ENCODE results near the gene JAKMIP1.

Gene JAKMIP1

GRCh38 chr4:6199422-6199921 is 877 bp downstream of the JAKMIP1 start:
- DNase-seq, result no peak

- no peak for DNase-seq
Measured at GRCh38 chr4:6198768-6199421, 1.5 kb downstream of the JAKMIP1 start.

GRCh38 chr4:6198278-6198677 is 2.1 kb downstream of the JAKMIP1 start:
- no peak for DNase-seq

GRCh38 chr4:6197433-6198174 is 2.7 kb downstream of the JAKMIP1 start:
- no peak for DNase-seq

- no peak for DNase-seq
Measured at GRCh38 chr4:6196871-6197270, 3.5 kb downstream of the JAKMIP1 start.

- DNase-seq, result no peak
Measured at GRCh38 chr4:6196324-6196723, 4.0 kb downstream of the JAKMIP1 start.

- DNase-seq, result no peak
Measured at GRCh38 chr4:6195602-6196319, 4.6 kb downstream of the JAKMIP1 start.

- no peak for DNase-seq
Measured at GRCh38 chr4:6194458-6195195, 5.7 kb downstream of the JAKMIP1 start.

GRCh38 chr4:6193399-6193798 is 7.0 kb downstream of the JAKMIP1 start:
- DNase-seq, result no peak

- no peak for DNase-seq
Measured at GRCh38 chr4:6192245-6192644, 8.1 kb downstream of the JAKMIP1 start.

GRCh38 chr4:6191448-6192130 is 8.8 kb downstream of the JAKMIP1 start:
- DNase-seq, result no peak

GRCh38 chr4:6190486-6190885 is 9.9 kb downstream of the JAKMIP1 start:
- no peak for DNase-seq

- no peak for DNase-seq
Measured at GRCh38 chr4:6189511-6189910, 10.8 kb downstream of the JAKMIP1 start.

GRCh38 chr4:6188687-6189305 is 11.6 kb downstream of the JAKMIP1 start:
- DNase-seq, result no peak

- DNase-seq, result no peak
Measured at GRCh38 chr4:6184169-6184568, 16.2 kb downstream of the JAKMIP1 start.

- DNase-seq, result no peak
Measured at GRCh38 chr4:6183740-6184139, 16.6 kb downstream of the JAKMIP1 start.

- no peak for DNase-seq
Measured at GRCh38 chr4:6182376-6183280, 17.7 kb downstream of the JAKMIP1 start.

- DNase-seq, result no peak
Measured at GRCh38 chr4:6180841-6181631, 19.3 kb downstream of the JAKMIP1 start.

GRCh38 chr4:6179362-6179761 is 21.0 kb downstream of the JAKMIP1 start:
- DNase-seq, result no peak

- DNase-seq, result no peak
Measured at GRCh38 chr4:6178757-6179156, 21.6 kb downstream of the JAKMIP1 start.
